Measurements from ENCODE around the gene ETS2.
"Not testable (repeated sequence)": the region's sequence is repeated elsewhere in the genome, so short reads cannot be mapped to it uniquely, and the experiment has no call there.

ETS2 gene

DNA sequence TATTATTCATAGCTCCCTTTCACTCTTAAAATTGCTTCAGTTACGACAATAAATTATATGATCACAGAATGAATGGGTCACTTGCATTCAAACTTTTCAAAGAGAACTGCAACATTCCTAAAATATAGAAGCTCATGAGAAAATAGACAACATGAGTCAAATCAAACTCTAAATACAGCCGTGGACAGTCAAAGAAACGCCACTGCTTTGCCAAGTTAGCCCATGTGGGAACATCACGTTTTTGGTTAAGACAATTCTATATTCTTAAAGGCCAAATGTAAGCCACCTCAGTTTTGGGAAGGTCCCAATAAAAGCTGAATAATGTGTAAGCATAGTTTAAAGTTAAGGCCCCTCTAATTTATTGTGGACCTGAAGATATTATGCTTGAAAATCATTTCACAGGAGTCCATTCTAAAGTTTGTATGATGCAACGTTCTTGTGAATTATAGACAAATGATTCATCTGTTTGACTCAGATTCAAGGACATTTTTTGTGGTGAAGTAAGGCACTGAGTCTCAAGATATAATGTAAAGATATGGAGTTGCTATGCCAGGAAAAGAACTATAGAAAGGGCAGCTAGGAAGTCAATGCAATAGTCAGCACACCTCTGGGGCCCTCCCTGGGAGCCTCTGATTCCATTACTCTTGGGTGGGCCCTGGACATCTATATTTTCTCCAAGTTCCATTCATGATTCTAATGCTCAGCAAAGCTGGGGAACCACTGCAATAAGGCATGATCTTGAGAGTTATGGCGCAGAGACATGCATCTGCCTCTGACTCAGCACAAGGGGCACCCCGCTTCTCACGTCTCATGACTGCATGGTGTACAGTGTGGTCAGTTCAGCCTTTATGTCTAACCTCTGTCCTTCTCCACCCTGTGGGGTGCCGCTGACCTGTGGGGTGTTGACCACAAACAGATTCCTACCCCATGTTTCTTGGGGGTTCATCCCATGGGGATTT, 33.9 kb downstream of the ETS2 start:
- FAIRE-seq = no peak

DNA sequence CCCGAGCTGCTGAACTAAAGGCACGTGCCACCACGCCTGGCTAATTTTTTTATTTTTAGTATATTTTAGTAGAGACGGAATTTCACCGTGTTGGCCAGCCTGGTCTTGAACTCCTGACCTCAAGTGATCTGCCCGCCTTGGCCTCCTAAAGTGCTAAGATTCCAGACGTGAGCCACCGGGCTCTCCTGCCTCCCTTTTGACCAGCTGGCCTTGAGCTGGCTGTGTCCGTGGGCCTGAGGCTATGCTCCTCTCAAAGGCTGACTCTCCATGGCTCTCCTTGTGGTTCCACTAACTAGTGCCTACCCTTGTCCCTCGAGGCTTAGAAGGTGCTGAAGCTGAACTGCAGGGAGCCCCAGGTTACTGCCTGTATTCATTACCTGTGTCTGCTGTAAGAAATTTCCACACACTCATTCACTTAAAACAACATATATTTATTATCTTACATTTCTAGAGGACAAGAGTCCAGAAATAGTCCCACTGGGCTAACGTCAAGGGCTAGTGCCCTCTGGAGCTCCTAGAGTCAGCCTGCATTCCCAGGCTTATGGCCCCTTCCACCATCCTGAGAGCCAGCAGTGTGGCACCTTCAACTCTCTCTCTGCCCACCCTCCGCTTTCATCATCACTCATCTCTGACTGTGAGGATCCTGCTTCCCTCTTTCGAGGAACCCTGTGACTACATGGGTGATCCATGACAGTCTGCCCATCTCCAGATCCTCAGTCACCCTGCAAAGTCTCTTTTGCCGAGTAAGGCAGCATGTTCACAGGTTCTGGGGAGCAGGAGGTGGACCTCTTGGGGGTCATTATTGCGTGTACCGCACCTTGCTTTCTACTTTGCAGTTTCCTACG, 34.9 kb downstream of the ETS2 start:
- no peak for FAIRE-seq

DNA sequence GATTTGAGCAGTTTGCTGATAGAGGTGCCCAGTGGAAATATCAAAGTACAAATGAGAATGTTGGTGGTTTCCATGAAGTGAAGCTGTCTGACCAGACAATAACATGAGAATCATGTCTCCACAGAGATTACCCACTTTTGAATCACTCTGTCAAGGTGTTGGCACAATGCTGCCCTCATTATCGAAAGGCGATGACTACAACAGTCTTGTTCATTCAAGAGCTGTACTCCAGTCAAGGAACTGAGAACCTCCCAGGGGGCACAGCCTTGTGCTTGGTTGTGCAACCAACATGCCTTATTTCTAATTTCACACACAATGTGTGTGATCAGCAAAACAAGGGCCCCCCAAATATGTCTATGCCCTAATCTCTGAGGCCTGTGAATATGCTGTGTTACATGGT, 35.7 kb downstream of the ETS2 start:
- FAIRE-seq = no peak

DNA sequence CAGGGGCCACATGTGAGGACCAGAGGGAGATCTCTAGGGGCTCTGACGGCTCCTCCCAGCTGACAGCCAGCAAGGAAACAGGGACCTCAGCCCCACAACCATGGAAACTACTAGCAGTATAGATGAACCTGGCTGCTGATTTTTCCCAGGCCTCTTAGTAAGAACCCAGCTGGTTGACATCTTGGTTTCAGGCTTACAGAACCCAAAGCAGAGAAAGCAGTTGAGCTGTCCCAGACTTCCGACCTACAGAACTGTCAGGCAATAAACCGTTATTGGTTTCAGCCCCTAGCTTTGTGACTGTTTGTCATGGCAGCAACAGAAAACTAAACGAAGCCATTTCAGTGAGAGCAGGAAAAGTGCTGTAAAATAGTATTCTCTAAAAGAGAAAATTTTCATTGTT, 36.4 kb downstream of the ETS2 start:
- FAIRE-seq = no peak

DNA sequence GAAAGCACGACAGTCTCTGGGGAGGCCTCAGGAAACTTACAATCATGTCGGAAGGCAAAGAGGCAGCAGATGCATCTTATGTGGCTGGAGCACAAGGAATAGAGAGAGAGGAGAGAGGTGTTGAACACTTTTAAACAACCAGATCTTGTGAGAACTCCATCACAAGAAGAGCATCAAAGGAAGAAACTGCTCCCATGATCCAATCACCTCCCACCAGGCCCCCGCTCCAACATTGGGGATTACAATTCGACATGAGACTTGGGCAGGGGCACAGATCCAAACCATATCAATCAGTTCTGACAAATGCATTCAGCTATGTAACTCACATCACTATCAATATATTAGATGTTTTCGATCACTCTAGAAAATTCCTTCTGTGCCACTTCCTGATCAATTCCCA, 37.6 kb downstream of the ETS2 start:
- FAIRE-seq = no peak

DNA sequence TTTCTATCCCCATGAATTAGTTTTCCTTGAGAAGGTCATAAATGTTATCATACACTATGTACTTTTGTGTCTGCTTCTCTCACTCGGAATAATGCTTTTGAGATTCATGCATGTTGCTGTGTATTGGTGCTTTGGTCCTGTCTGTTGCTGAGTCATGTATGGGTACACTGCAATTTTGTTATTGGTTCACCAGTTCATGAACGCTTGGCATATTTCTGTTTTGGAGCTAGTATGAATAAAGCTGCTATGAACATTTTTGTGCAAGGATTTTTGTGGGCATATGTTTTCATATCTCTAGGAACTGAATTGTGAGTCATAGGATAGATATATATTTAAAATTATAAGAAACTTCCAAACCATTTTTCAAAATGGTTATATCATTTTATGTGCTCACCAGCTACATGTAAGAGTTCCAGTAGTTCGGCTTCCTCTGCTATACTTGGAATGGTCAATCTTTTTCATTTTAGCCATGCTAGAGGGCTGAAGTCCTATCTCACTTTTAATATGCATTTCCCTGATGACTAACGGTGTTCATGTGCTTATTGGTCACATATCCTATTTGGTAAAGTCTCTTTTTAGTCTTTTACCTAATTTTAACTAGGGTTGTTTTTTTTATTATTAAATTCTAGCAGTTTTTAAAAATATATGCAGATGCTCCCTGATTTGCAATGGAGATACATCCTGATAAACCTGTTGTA, 38.2 kb downstream of the ETS2 start:
- FAIRE-seq = no peak

DNA sequence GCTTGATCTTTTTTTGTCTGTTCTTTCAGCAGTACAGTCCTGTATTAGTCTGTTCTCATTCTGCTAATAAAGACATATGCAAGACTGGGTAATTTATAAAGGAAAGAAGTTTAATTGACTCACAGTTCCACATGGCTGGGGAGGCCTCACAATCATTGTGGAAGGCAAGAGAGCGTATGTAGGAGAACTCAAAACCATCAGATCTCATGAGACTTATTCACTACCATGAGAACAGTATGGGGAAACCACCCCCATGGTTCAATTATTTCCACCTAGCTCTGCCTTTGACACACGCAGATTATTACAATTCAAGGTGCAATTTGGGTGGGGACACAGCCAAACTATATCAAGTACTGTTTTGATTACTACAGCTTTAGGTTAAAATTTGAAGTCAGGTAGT, 39.6 kb downstream of the ETS2 start:
- not testable (repeated sequence) for FAIRE-seq

DNA sequence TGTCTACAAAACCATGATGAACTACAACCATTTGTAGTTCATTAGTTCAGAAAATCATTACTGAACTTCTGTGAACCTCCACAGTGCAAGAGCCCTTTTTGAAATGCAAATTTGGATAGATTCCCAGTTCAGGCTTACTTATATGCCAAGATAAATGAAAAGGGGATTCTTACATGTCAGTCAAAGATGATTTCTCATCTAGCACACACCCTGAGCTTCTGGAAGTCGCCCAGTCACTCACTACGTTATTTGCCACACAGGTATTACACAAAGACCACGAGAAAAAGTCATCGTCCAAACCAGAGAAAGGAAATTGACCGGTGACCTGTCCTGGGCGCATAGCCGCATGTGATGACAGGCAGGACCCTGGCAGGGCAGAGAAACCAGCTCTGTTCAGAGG, 41.8 kb downstream of the ETS2 start:
- no peak for FAIRE-seq

DNA sequence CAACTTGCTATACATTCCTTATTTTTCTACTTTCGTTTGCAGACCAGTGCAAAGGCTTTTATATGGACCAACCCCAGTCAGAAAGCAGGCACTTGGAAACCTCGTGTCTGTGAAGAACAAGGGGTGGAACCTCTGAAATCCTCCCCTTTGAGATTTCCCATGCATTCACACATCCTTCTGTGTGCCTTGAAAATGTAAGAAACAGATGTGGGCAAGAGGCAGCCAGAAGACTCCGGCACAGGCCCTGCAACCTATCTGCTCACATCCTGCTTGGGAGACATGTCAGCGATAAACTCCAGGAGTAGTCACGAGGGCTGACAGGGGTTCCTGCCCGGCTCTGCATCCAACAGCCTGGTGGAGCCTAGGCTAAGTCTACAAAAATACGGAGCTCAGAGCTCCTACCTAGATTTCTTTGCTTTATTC, 42.5 kb downstream of the ETS2 start:
- FAIRE-seq = no peak

DNA sequence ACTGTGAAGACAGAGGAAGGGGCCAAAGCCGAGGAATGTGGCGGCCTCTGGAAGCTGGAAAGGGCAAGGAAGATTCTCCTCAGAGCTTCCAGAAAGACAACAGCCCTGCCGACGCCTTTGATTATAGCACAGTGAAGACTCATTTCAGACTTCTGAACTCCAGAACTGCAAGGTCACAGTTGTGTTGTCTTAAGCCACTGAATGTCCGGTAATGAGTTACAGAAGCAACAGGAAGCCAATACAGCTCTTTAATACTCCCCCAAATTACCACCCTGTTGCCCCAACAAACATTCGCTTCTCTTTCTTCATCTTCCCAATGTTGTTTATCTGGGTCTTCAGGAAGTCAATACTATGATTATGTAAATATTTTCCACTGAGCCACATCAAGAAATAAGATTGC, 44.0 kb downstream of the ETS2 start:
- no peak for FAIRE-seq

DNA sequence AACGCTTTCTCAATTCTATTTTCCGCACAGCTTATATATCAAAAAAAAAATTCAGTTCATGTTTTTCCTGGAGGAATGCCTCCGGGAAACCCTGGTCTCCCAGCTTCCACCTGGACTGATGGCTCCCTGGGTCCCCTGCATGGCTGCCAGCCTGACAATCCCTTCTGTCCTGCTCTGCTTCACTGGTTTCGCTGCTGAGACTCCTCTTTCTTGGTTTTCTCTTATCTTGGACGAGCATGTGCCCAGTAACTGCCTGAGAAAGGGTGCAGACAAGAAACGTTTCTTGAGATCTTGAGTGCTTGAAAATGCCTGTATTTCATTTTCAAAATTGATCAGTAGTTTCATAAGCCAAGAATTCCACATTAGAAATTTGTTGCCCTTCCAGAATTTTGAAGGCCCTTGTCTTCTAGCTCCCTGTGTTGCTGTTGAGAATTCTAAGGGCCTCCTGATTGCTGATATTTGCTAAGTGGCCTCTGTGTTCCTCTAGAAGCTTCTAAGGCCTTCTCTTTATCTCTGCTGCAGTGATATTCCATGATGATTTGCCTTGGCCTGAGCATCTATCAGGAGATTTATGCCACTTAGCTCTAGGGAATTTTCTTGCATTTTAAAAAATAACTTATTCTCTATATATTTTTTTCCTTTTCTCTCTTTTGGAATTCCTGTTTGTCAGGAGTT, 44.7 kb downstream of the ETS2 start:
- no peak for FAIRE-seq

DNA sequence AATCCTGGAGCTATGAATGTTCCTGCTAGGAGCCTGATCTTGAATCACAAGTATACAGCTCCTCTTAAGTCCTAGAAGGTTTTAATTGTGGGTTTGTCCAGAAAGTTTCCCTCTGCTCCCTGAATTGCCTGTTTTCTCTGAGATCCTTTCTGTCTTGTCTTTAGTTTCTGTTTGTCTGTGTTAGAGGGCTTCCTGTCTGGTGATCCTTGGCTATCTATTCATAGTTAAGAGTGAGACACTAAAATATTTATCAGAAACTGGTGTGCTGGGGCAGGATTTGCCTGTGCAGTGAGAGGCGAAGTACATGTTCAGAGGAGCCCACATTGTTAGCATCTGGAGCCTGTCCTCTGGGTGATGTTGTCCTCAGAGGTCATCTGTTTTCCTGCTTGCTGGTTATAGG, 45.4 kb downstream of the ETS2 start:
- FAIRE-seq = no peak

DNA sequence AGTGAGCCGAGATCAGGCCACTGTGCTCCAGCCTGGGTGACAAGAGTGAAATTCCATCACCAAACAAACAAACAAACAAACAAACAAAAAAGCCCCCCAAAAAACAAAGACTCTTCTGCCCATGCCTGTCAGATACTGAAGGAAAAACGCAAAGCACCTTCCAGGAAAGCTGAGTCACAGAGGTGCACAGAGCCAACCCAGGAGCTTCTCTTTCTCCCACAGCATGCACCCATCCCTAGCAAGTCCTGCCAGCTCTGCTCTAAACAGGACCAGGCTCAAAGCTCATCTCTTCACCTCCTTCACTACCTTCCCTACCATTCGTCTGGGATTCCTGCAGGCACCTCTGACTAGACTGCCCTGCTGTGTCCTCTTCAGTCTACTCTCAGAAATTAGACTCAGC, 46.5 kb downstream of the ETS2 start:
- no peak for FAIRE-seq

DNA sequence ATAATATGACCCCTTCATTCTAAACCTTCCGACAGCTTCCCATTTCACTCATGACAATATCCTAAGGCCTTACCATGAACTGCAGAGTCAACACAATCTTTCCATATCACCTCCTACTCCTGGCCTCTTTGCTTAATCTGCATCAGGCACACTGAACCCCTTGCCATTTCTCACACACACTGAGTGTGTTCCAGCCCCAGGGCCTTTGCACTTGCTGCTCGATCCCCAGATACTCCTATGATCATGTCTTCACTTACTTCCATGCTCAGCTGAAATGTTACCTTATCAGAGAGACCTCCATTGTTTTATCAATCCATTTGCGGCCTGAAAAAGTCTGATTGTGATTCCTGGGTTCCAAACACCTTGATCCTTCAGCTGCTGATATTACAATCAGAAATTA, 47.0 kb downstream of the ETS2 start:
- FAIRE-seq = no peak

DNA sequence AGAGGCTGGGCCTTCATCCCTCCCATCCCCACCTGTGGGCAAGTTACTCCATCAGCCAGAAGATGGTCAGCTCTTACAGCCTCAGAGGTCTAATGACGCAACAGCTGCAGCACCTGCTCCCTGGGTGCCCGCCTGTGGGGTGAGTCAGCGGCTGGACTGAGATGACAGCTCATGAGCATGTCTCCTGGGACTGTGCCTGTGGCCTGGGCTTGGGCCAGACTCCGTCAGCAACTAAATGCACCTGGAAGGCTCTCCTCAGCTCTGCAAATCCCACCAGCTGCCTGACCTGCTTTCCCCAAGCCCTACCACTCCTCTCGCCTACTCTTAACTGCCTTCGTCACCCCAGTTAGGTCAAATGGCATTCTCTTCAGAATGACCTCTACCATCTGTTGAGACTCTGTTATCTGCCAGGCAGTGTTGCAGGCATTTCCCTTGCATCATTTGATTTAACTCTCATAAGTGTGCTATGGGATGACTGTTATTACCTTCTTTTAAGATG, 47.7 kb downstream of the ETS2 start:
- FAIRE-seq = no peak

DNA sequence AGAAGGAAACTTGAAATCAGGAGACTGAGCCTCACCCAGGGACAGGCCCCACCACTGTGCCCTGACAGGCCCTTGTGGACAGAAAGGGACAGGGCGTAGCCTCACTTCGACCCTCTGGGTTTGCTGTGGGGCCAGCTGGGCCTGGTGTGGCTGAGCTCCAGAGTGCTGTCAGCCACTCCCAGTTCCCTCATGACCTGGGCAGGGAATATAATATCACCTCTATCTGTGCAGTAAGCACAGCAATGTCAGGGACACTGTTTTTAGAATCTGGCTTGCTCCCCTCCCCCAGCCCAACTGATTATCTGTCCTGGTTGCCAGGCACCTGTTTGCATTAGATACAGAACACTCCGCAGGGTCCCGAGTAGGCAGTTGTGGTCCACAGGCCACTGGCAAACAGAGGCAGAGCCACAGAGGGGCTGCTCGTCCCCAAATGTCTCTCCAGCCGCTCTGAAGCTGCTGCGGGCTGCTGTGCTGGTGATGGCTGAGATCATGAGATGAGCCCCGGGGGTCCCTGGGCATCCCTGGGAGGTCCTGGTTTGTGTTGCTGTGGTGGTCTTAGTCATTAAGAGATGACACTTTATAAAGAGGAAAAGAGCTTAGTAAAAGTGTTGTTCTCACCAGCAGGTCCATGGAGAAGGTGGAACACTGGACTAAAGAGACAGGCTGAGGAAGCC, 51.6 kb downstream of the ETS2 start:
- no peak for FAIRE-seq

DNA sequence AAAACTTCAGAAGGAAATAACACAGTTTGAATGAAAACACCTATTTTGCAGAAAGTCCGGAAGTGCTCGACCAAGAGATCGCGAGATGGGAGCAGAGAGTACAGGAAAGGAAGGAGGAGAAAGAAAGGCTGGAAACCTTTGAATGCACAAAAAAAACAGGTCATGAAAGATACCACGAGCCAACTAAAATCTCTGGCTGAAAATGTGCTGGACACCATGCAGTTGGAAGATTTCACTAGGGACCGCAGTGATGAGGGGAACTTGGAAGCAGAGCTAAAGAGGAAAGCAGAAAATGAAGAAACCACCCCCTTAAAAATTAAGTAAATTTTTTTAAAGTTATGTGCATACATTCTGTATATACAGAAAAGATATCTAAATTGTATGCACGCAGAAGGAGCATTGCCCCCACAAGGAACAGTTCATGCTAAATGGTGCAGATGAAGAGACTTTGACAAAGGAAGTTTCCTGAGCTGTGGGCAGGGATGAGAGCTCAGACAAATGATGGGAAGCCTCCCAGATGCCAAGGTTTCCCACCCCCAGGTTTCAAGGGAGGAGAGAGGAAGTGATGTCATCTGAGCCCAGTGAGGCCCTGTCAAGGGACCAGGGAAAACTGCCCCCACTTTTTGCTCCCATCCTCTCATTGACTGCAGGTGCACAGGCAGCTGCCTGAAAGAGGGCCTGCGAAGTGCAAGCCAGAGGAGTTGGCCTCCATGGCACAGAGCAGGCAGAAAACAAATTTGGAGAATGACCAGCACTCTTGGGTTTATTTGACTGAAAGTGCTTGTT, 52.5 kb downstream of the ETS2 start:
- FAIRE-seq = no peak

DNA sequence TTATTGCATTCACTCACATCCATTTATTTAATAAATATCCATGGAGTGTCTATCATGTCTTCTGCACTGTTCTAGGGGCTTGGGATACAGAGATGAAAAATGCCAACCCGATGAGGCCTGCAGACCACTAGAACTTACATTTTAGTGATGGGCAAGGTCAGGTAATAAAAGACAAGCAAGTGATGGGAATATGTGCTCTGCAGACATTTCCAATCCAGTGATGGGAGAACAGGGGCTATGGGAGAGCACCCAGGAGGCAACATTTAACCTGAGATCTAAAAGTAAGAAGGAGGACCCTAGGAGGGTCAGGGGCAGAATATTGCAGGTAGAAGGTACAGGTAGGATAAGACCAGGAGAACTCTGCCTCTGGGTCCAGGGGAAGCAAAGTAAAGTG, 53.1 kb downstream of the ETS2 start:
- FAIRE-seq = no peak

DNA sequence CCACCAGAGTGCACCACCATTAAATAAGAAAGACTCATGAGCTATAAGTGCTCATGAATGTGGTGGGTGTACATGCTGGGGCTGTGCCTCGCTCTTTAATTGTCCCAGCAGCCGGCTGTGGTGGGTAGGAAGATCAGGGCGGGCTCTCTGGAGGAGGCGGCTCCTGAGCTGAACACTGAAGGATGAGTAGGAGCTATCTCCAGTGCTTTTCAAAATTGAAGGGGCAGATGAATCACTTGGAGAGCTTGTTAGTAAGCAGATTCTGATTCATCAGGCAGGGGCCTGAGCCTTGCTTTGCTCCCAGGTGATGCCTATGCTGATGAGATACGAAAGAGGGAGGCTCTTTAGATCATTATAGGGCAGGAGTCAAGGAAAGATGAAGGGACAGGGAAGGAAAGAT, 54.1 kb downstream of the ETS2 start:
- no peak for FAIRE-seq

DNA sequence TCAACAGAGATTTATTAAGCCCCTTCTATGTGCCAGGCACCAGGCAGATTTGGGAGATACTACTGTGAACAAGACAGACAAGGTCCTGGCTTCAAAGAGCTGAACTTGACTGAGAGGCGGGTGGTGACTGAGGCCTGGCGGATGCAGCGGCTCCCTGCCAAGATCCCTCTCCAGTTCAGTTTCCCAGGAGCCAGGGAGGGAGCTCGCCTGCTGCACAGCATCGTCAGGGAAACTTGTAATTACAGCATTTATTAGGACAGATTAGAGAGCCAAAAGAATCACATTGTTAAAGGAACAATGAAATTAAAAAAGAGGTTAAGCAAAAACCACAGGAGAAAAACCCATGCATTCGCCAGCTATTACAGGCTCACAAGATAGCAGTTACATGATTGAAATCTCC, 55.3 kb downstream of the ETS2 start:
- no peak for FAIRE-seq

DNA sequence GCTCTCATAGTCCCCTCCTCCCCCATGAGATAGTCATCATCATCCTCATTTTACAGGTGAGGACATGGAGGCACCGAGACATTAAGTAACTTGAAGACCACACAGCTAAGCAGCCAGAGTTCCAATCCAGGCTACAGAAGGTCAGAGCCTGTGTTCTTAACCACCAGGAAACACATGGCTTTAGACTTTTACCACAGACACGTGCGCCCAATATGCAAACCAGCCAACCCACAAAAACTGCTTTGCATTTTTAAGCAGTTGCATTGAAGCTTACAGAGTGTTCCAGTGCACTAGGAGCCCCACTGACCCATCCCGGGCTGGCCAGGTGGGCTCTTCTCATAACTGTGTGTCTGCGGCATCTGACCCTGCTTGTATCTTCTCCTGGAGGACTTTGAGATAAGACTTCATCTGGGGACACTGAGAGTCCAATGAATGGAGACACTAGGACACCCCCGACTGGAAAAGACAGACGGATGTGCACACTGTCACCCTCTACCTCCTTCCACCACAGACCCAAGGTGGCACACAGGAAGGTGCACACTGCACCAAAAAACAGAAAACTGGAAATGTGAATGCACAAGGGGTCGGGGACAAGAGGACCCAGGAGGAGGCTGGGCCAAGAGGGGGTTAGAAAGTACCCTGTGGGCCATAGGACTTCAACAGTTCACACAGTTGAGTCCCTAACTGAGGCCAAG, 56.4 kb downstream of the ETS2 start:
- no peak for FAIRE-seq
